Large intestine (tissue), 1 donor: ENCODE results near the gene POU4F3. TPM values are rescaled to one million over a fixed set of nuclear protein-coding genes. Genes with fewer than 3 reads are reported as not detected.

ENCODE experiments used
- polyA plus RNA-seq: library from polyadenylated mRNA; unstranded; fragments of 120-200 nt; gene quantifications from one replicate; pipeline ENCODE4 v1.2.1, GENCODE V29; 2013

POU4F3 gene
- polyA plus RNA-seq, 1 donor = not detected

Other genes starting within 250 kb of the POU4F3 start
- 0.54 TPM for gene PLAC8L1, start 233.3 kb upstream of the POU4F3 start, polyA plus RNA-seq
- gene LARS1, start 156.2 kb upstream of the POU4F3 start, polyA plus RNA-seq = 86.1 TPM
- 17.8 TPM for gene RBM27, start 135.2 kb upstream of the POU4F3 start, polyA plus RNA-seq
- 93.1 TPM for gene TCERG1, start 108.5 kb downstream of the POU4F3 start, polyA plus RNA-seq
- gene GPR151, start 177.4 kb downstream of the POU4F3 start, polyA plus RNA-seq = 0.04 TPM